Kidney epithelial cell (primary cell): ENCODE data around the gene NXPE3. TPM values are rescaled to one million over a fixed set of nuclear protein-coding genes. Genes with fewer than 3 reads are reported as not detected.
A peak's percentile ranks its signal among the peaks of the same experiment; 100 is the strongest.
"Not testable (repeated sequence)": the region's sequence is repeated elsewhere in the genome, so short reads cannot be mapped to it uniquely, and the experiment has no call there.

ENCODE experiments used
- DNase-seq: peaks from one replicate; pipeline ENCODE4 v3.0.0-alpha.2; 2010; ENCODE audit warnings: low read depth
- H3K27me3 ChIP-seq: 2 replicates; pipeline ENCODE4 v1.6.0; 2011; ENCODE audit warnings: low read length; ENCODE audit not compliant: control insufficient read depth, insufficient read depth
- H3K36me3 ChIP-seq: 2 replicates; pipeline ENCODE4 v1.5.1; 2011; ENCODE audit warnings: low read length; ENCODE audit not compliant: control insufficient read depth, insufficient read depth
- H3K4me3 ChIP-seq: 2 replicates; pipeline ENCODE4 v1.5.1; 2011; ENCODE audit warnings: low read depth, mild to moderate bottlenecking, control low read depth, low read length
- CTCF ChIP-seq: IDR thresholded peaks from 2 replicates; pipeline ENCODE4 v1.5.1; 2011; ENCODE audit warnings: mild to moderate bottlenecking, moderate library complexity, low read length, control low read depth, inconsistent platforms; ENCODE audit not compliant: insufficient read depth, poor library complexity, severe bottlenecking
- total RNA-seq: library from RNA; depleted of rRNA; stranded (reverse); fragments of >200 nt; gene quantifications from 2 replicates; pipeline ENCODE4 v1.2.3, GENCODE V29; 2015

The NXPE3 gene
- total RNA-seq, 1 donor from 2014 or later, result 13.6 TPM

- Histone ChIP-seq H3K36me3 (no peaks in the 10 kb centered on the region), H3K27me3 (no peaks in the 10 kb centered on the region), H3K4me3 (no peak overlapping the region)
- no peak for TF ChIP-seq CTCF
- no peak for DNase-seq
Measured at GRCh38 chr3:101744811-101745210, 34.2 kb upstream of the NXPE3 start.

- not testable (repeated sequence) for H3K4me3 ChIP-seq, H3K27me3 ChIP-seq, DNase-seq
Measured at GRCh38 chr3:101745934-101746333, 33.1 kb upstream of the NXPE3 start.

DNA sequence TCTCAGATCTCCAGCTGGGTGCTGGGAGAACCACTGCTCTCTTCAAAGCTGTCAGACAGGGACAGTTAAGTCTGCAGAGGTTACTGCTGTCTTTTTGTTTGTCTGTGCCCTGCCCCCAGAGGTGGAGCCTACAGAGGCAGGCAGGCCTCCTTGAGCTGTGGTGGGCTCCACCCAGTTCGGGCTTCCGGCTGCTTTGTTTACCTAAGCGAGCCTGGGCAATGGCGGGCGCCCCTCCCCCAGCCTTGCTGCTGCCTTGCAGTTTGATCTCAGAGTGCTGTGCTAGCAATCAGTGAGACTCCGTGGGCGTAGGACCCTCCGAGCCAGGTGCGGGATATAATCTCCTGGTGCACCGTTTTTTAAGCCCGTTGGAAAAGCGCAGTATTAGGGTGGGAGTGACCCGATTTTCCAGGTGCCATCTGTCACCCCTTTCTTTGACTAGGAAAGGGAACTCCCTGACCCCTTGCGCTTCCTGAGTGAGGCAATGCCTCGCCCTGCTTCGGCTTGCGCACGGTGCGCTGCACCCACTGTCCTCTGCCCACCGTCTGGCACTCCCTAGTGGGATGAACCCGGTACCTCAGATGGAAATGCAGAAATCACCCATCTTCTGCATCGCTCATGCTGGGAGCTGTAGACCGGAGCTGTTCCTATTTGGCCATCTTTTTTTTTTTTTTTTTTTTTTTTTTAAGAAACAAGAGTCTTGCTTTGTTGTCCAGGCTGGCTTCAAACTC lies 25.5 kb upstream of the NXPE3 start:
- not testable (repeated sequence) for DNase-seq, H3K27me3 ChIP-seq, H3K36me3 ChIP-seq, H3K4me3 ChIP-seq

More at GRCh38 chr3:101745934-101746333, 33.1 kb upstream of the NXPE3 start:
- not testable (repeated sequence) for H3K36me3 ChIP-seq

DNA sequence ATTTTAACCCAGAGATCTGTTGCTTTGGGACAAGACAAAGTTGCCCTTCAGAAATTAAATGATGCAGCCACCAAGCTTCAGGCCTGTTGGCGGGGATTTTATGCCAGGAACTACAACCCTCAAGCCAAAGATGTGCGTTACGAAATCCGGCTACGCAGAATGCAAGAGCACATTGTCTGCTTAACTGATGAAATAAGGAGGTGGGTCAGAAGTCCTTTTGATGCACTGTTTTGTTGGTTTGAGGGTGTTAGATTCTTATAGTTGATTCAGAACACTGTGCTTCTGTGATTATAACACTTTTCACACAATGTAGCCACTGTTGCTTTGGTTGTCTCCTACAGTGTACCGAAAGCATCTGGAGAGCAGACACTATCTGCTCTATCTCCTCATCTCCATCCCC lies 20.8 kb upstream of the NXPE3 start:
- Histone ChIP-seq H3K27me3 (no peaks in the 10 kb centered on the region), H3K36me3 (peaks cover 1% of the 10 kb centered on the region), H3K4me3 (no peak overlapping the region)
- no peak for TF ChIP-seq CTCF
- DNase-seq, result no peak

GRCh38 chr3:101762041-101762646 lies 16.9 kb upstream of the NXPE3 start:
- no peaks in the 10 kb centered on the region for H3K36me3 ChIP-seq
- TF ChIP-seq CTCF, result no peak
- DNase-seq, result no peak

DNA sequence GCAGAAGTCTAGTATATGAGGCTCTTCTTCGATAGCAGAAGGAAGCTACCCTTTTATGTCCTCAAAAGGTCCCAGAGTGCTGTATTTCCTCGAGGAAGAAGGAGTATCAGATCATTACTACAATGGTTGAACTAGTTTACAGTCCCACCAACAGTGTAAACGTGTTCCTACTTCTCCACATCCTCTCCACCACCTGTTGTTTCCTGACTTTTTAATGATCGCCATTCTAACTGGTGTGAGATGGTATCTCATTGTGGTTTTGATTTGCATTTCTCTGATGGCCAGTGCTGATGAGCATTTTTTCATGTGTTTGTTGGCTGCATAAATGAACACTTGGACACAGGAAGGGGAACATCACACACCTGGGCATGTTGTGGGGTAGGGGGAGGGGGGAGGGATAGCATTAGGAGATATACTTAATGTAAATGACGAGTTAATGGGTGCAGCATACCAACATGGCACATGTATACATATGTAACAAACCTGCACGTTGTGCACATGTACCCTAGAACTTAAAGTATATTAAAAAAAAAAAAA lies 1.2 kb upstream of the NXPE3 start:
- DNase-seq, H3K4me3 ChIP-seq, H3K27me3 ChIP-seq, H3K36me3 ChIP-seq: not testable (repeated sequence)

More at GRCh38 chr3:101762041-101762646, 16.9 kb upstream of the NXPE3 start:
- no peaks in the 10 kb centered on the region for H3K27me3 ChIP-seq
- H3K4me3 ChIP-seq, result no peak overlapping the region

DNA sequence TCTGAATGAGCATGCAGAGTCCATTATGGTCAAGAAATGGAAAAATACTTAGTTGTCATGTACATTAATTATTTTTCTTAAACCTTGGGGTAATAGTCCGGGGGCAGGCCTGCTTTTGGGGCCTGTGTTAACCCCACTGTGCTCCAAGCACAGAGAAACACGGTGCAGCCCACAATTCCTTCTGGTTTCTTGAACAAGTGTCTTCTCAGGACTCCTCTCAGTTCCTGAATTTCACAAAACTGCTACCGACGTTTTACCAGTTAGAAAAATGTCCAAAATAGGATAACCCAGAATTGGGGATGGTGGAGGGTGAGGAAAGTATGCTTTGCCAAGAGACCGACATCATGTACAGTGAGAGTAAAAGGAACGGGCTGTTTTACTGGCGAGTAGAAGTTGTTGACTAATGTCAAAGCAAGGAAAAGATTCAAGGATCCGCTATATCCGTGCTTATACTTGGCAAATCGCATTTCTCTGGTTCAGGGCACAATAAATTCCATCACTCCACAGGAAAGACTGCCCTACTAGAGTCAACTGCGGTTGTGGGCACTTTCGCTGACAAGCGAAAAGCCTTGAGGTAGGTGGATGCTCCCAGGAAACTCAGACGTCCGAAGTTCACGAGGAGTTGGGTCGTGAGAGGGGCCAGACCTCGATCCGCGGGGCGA lies 495 bp upstream of the NXPE3 start:
- peak overlapping the region; percentile 63 for H3K4me3 ChIP-seq

More for the DNA sequence above, 495 bp upstream of the NXPE3 start:
- Histone ChIP-seq H3K36me3 (no peaks in the 10 kb centered on the region), H3K27me3 (no peaks in the 10 kb centered on the region)
- TF ChIP-seq CTCF, result no peak
- DNase-seq, result no peak
